MM.1S (cell line): Measurements from ENCODE around the gene PNPLA5.

Source experiments
- EZH2 ChIP-seq: fragments of 300-600 bp; sonication (generic); optimal IDR thresholded peaks from 2 replicates; pipeline ENCODE3; 2017; ENCODE audit warnings: low read depth, mild to moderate bottlenecking, antibody characterized with exemption, low read length, mixed read lengths
- TF ChIP-seq, protein P1 (sequence below): fragments of 300-600 bp; sonication (generic); IDR thresholded peaks from 2 replicates; pipeline ENCODE4 v1.5.1; 2016; ENCODE audit warnings: antibody characterized with exemption, low read length, mixed read lengths

DNA sequence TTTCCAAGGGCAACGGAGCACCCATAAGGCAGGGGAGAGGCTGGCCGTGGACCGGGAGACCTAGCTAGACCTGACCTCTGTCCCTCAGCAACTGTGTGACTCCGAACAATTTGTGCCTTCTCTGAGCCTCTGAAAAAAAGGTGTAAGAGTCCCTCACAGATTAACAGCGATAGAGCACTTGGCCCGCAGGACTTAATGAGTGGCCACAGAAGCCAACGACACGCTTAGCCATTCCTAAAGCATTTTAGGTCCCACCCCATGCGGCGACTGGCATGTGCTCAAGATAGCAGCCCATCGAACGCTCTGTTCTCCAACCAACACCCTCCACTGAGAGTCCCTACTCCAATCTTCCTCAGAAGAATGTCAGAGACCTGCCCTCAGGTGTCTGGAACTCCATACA is 31.0 kb downstream of the PNPLA5 start:
- TF ChIP-seq, protein P1, sequence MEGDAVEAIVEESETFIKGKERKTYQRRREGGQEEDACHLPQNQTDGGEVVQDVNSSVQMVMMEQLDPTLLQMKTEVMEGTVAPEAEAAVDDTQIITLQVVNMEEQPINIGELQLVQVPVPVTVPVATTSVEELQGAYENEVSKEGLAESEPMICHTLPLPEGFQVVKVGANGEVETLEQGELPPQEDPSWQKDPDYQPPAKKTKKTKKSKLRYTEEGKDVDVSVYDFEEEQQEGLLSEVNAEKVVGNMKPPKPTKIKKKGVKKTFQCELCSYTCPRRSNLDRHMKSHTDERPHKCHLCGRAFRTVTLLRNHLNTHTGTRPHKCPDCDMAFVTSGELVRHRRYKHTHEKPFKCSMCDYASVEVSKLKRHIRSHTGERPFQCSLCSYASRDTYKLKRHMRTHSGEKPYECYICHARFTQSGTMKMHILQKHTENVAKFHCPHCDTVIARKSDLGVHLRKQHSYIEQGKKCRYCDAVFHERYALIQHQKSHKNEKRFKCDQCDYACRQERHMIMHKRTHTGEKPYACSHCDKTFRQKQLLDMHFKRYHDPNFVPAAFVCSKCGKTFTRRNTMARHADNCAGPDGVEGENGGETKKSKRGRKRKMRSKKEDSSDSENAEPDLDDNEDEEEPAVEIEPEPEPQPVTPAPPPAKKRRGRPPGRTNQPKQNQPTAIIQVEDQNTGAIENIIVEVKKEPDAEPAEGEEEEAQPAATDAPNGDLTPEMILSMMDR: no peak
- TF ChIP-seq EZH2: no peak
